ENCODE measurements around the gene DGUOK. TPM values are rescaled to one million over a fixed set of nuclear protein-coding genes. Genes with fewer than 3 reads are reported as not detected.

Gene DGUOK
- total and polyA plus RNA-seq, 2 of the 4 experiments (the other 2 are of a cell fraction), result 66.3 to 111 TPM

DNA sequence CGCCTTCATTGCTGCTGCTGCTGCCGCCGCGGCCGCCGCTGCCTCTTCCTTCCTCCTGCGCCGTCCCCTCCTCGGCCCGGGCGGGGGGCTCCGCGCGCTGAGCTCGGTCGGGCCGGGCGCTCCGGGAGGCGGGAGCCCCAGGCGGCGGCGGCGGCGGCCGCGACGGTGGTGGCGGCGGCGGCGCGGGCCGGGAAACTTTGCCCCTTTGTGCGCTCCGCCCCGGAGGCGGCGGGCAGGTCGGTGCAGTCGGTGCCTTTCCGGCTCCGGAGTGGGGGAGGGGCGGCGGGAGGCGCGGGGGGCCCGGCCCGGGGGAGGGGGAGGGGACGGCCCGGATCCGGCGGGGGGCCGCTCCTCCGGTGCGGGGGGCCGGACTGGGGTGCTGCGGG, 58.2 kb downstream of the DGUOK start:
- Histone ChIP-seq H3K18ac (ENCODE audit: low read depth, low read length) (no peak overlapping the region), H4K91ac (ENCODE audit: insufficient read depth, low read depth, low read length) (no peak overlapping the region), H3K36me3 (ENCODE audit: control insufficient read depth, insufficient read depth, low read length) (peaks cover 5% of the 10 kb centered on the region), H3K23ac (ENCODE audit: low read depth, low read length) (no peak overlapping the region), H2AK5ac (ENCODE audit: low read depth, low read length) (no peak overlapping the region), H2AK9ac (replicated peaks; ENCODE audit: low read depth, low read length, poor library complexity) (peak overlapping the region; percentile 69), H3K27me3 (ENCODE audit: control insufficient read depth, insufficient read depth, low read length) (no peaks in the 10 kb centered on the region), H3K9me3 (ENCODE audit: control insufficient read depth, insufficient read depth, low read length) (no peaks in the 10 kb centered on the region), H4K8ac (ENCODE audit: low read depth in 2 of 2, low read length in 2 of 2) (no peak overlapping the region), H3K14ac (replicated peaks; ENCODE audit: low read depth, low read length) (no peak overlapping the region), H4K20me1 (ENCODE audit: insufficient read depth, low read length) (peaks cover 35% of the 10 kb centered on the region), H2BK15ac (ENCODE audit: low read depth, low read length) (no peak overlapping the region), H2BK5ac (ENCODE audit: low read depth, low read length, poor library complexity, severe bottlenecking) (no peak overlapping the region), H2BK20ac (ENCODE audit: low read depth, low read length) (no peak overlapping the region), H3K9ac (ENCODE audit: low read depth, low read length) (no peak overlapping the region), H4K5ac (ENCODE audit: low read depth, low read length) (no peak overlapping the region), H3K27ac (ENCODE audit: insufficient read depth, low read length) (no peak overlapping the region; the same call in 1 of the 2 replicates), H3K4me1 (ENCODE audit: control insufficient read depth, insufficient read depth, low read length) (peaks cover 24% of the 10 kb centered on the region), H3K4me3 (ENCODE audit: insufficient read depth, low read depth, low read length) (peak overlapping the region; percentile 53), H3K79me1 (ENCODE audit: low read depth in 1 of 2, low read length in 2 of 2) (peaks cover 24 to 45% of the 10 kb centered on the region in 2 experiments), H2AFZ (replicated peaks; ENCODE audit: low read length, poor library complexity) (peak overlapping the region; percentile 88), H2BK120ac (ENCODE audit: low read depth, low read length) (no peak overlapping the region), H3K4ac (ENCODE audit: low read depth, low read length) (no peak overlapping the region), H3K56ac (ENCODE audit: extremely low read depth, insufficient read depth, low read length) (no peak overlapping the region), H3K9me1 (ENCODE audit: insufficient read depth, low read length) (peaks cover 13% of the 10 kb centered on the region), H3K4me2 (ENCODE audit: low read depth, low read length) (no peak overlapping the region)
- no CpG with 5 or more reads among the region's 58 CpGs for WGBS, 2 experiments (ENCODE audit: extremely low coverage in 2 of 2, insufficient read length in 1 of 2)
- intact Hi-C loops (cut with micrococcal nuclease) (loop anchor here (5.0 kb wide), 1 partner anchor 58 kb away; the partner anchor contains the start of gene DGUOK), in situ Hi-C loops (cut with MboI; ENCODE audit: low sequenced_read_pairs) (loop anchor here (10.0 kb wide), 1 partner anchor 160 kb away; the partner anchor contains the start of gene STAMBP), dilution Hi-C loops (cut with HindIII; ENCODE audit: low sequenced_read_pairs, unreplicated experiment) (no loop called here)
- ChIA-PET POLR2A (ENCODE audit: unreplicated experiment) (no interaction called here), CTCF (no interaction called here)
- BruUV-seq (replicated peaks), result no TSS peak
- ATAC-seq (ENCODE audit: low read depth) (peak; percentile 51), DNase-seq (no peak)
- TF ChIP-seq MXI1 (IDR thresholded peaks at IDR 0.05; ENCODE audit: borderline replicate concordance, low read depth, low read length), result no peak
- TF ChIP-seq, protein P1, sequence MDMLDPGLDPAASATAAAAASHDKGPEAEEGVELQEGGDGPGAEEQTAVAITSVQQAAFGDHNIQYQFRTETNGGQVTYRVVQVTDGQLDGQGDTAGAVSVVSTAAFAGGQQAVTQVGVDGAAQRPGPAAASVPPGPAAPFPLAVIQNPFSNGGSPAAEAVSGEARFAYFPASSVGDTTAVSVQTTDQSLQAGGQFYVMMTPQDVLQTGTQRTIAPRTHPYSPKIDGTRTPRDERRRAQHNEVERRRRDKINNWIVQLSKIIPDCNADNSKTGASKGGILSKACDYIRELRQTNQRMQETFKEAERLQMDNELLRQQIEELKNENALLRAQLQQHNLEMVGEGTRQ (IDR thresholded peaks at IDR 0.05; ENCODE audit: low read depth, low read length), result no peak
- TF ChIP-seq, protein P2, sequence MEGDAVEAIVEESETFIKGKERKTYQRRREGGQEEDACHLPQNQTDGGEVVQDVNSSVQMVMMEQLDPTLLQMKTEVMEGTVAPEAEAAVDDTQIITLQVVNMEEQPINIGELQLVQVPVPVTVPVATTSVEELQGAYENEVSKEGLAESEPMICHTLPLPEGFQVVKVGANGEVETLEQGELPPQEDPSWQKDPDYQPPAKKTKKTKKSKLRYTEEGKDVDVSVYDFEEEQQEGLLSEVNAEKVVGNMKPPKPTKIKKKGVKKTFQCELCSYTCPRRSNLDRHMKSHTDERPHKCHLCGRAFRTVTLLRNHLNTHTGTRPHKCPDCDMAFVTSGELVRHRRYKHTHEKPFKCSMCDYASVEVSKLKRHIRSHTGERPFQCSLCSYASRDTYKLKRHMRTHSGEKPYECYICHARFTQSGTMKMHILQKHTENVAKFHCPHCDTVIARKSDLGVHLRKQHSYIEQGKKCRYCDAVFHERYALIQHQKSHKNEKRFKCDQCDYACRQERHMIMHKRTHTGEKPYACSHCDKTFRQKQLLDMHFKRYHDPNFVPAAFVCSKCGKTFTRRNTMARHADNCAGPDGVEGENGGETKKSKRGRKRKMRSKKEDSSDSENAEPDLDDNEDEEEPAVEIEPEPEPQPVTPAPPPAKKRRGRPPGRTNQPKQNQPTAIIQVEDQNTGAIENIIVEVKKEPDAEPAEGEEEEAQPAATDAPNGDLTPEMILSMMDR (conservative IDR thresholded peaks at IDR 0.05; ENCODE audit: low read depth, low read length), result no peak
- TF ChIP-seq MAFK (IDR thresholded peaks at IDR 0.05; ENCODE audit: low read depth, low read length), result no peak
- TF ChIP-seq, protein P3, sequence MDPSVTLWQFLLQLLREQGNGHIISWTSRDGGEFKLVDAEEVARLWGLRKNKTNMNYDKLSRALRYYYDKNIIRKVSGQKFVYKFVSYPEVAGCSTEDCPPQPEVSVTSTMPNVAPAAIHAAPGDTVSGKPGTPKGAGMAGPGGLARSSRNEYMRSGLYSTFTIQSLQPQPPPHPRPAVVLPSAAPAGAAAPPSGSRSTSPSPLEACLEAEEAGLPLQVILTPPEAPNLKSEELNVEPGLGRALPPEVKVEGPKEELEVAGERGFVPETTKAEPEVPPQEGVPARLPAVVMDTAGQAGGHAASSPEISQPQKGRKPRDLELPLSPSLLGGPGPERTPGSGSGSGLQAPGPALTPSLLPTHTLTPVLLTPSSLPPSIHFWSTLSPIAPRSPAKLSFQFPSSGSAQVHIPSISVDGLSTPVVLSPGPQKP (IDR thresholded peaks at IDR 0.05; ENCODE audit: borderline replicate concordance, low read depth, low read length), result no peak
- no peak for TF ChIP-seq RAD21 (IDR thresholded peaks at IDR 0.05; ENCODE audit: low read length)
- TF ChIP-seq SMC3 (IDR thresholded peaks at IDR 0.05; ENCODE audit: low read depth, low read length), result no peak
- TF ChIP-seq RFX5 (IDR thresholded peaks at IDR 0.05; ENCODE audit: low read depth, low read length), result no peak
- no peak for TF ChIP-seq FOS (IDR thresholded peaks at IDR 0.05; ENCODE audit: low read depth, low read length)
- TF ChIP-seq CEBPB (IDR thresholded peaks at IDR 0.05; ENCODE audit: low read depth, low read length), result no peak
- no peak for TF ChIP-seq RCOR1 (IDR thresholded peaks at IDR 0.05; ENCODE audit: insufficient replicate concordance, low read length)
- TF ChIP-seq MAZ (IDR thresholded peaks at IDR 0.05; ENCODE audit: borderline replicate concordance, low read depth, low read length), result no peak
- TF ChIP-seq BHLHE40 (IDR thresholded peaks at IDR 0.05; ENCODE audit: low read depth, low read length), result no peak
- TF ChIP-seq POLR2A (IDR thresholded peaks at IDR 0.05; ENCODE audit: low read depth, low read length), result no peak
- no peak for TF ChIP-seq CHD1 (IDR thresholded peaks at IDR 0.05; ENCODE audit: low read depth, low read length)
- TF ChIP-seq NFE2L2 (IDR thresholded peaks at IDR 0.05; ENCODE audit: low read depth, low read length), result no peak

Data from IMR-90 (cell line).